ENCODE results near the gene AGER. TPM values are rescaled to one million over a fixed set of nuclear protein-coding genes. Genes with fewer than 3 reads are reported as not detected.
A peak's percentile ranks its signal among the peaks of the same experiment; 100 is the strongest.
"Not testable (repeated sequence)": the region's sequence is repeated elsewhere in the genome, so short reads cannot be mapped to it uniquely, and the experiment has no call there.

The AGER gene
- polyA plus RNA-seq, 1 donor from 2014 or later, result 7.2 TPM

DNA sequence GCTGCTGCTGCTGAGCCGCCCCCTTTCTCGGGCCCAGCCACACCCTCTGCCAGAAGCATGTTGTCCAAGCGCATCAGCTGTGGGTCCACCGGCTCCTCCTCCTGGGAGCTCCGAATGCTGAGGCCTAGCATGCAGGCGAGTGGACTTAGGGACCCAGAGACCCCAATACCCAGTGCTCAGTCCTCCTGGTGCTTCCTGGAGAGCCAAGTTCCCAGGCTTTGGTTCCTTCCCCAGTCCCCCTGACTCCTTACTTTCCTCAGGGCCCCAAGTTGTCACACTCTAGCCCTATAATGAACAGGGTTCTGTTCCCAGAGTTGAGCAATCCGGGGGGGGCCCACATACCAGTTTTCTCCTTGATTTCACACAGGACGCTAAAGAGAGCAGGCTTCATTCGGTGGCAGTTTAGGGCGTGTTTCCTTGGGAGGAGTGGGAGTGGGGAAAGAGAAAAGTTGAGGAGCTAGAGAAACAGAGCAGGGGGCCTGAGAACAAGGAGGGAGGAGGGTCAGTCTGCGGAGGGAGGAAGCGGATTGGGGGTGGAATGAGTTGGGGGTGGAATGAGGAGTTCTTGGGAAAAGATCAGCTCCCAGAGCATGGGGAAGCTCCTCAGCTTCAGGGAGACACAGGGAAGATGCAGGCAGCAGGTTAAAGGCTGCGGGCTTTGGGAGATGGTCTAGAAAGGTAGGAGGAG is 4.5 kb upstream of the AGER start:
- H3K27ac ChIP-seq (ENCODE audit: low read length), result peak overlapping the region; percentile 91
- H3K4me2 ChIP-seq (ENCODE audit: low read length), result peak overlapping the region; percentile 89
- H3K79me2 ChIP-seq (replicated peaks; ENCODE audit: insufficient read depth, low read length), result peaks cover 17% of the 10 kb centered on the region
- H3F3A ChIP-seq (ENCODE audit: insufficient read depth, low read length, poor library complexity, severe bottlenecking), result no peaks in the 10 kb centered on the region
- H3K4me3 ChIP-seq (ENCODE audit: low read length), result peak overlapping the region; percentile 75
- no peaks in the 10 kb centered on the region for H3K27me3 ChIP-seq (ENCODE audit: insufficient read depth, low read depth, low read length)
- no peaks in the 10 kb centered on the region for H4K20me1 ChIP-seq (ENCODE audit: insufficient read depth)
- no peaks in the 10 kb centered on the region for H3K9me2 ChIP-seq (ENCODE audit: insufficient read depth, low read length)
- H3K9ac ChIP-seq (ENCODE audit: low read length), result peak overlapping the region; percentile 94
- H3K36me3 ChIP-seq (ENCODE audit: insufficient read depth, low read length), result no peaks in the 10 kb centered on the region
- no peak overlapping the region for H2AFZ ChIP-seq (ENCODE audit: low read depth, low read length)
- no peak for TF ChIP-seq MXI1 (conservative IDR thresholded peaks at IDR 0.05; ENCODE audit: poor library complexity, severe bottlenecking)
- TF ChIP-seq POLR2AphosphoS5 (IDR thresholded peaks at IDR 0.05), result no peak
- TF ChIP-seq EZH2 (IDR thresholded peaks at IDR 0.05; ENCODE audit: borderline replicate concordance, insufficient read depth, low read length, poor library complexity, severe bottlenecking), result no peak
- TF ChIP-seq SMC3 (conservative IDR thresholded peaks at IDR 0.05; ENCODE audit: poor library complexity), result no peak
- TF ChIP-seq, protein P1, sequence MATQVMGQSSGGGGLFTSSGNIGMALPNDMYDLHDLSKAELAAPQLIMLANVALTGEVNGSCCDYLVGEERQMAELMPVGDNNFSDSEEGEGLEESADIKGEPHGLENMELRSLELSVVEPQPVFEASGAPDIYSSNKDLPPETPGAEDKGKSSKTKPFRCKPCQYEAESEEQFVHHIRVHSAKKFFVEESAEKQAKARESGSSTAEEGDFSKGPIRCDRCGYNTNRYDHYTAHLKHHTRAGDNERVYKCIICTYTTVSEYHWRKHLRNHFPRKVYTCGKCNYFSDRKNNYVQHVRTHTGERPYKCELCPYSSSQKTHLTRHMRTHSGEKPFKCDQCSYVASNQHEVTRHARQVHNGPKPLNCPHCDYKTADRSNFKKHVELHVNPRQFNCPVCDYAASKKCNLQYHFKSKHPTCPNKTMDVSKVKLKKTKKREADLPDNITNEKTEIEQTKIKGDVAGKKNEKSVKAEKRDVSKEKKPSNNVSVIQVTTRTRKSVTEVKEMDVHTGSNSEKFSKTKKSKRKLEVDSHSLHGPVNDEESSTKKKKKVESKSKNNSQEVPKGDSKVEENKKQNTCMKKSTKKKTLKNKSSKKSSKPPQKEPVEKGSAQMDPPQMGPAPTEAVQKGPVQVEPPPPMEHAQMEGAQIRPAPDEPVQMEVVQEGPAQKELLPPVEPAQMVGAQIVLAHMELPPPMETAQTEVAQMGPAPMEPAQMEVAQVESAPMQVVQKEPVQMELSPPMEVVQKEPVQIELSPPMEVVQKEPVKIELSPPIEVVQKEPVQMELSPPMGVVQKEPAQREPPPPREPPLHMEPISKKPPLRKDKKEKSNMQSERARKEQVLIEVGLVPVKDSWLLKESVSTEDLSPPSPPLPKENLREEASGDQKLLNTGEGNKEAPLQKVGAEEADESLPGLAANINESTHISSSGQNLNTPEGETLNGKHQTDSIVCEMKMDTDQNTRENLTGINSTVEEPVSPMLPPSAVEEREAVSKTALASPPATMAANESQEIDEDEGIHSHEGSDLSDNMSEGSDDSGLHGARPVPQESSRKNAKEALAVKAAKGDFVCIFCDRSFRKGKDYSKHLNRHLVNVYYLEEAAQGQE (IDR thresholded peaks at IDR 0.05; ENCODE audit: borderline replicate concordance), result no peak
- TF ChIP-seq TAF1 (IDR thresholded peaks at IDR 0.05; ENCODE audit: low read depth), result no peak
- no peak for TF ChIP-seq RAD21 (conservative IDR thresholded peaks at IDR 0.05)
- no peak for TF ChIP-seq EP300 (conservative IDR thresholded peaks at IDR 0.05; ENCODE audit: poor library complexity, severe bottlenecking)
- TF ChIP-seq, protein P2, sequence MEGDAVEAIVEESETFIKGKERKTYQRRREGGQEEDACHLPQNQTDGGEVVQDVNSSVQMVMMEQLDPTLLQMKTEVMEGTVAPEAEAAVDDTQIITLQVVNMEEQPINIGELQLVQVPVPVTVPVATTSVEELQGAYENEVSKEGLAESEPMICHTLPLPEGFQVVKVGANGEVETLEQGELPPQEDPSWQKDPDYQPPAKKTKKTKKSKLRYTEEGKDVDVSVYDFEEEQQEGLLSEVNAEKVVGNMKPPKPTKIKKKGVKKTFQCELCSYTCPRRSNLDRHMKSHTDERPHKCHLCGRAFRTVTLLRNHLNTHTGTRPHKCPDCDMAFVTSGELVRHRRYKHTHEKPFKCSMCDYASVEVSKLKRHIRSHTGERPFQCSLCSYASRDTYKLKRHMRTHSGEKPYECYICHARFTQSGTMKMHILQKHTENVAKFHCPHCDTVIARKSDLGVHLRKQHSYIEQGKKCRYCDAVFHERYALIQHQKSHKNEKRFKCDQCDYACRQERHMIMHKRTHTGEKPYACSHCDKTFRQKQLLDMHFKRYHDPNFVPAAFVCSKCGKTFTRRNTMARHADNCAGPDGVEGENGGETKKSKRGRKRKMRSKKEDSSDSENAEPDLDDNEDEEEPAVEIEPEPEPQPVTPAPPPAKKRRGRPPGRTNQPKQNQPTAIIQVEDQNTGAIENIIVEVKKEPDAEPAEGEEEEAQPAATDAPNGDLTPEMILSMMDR (IDR thresholded peaks at IDR 0.05; ENCODE audit: poor library complexity, severe bottlenecking), result no peak
- H3K9me3 ChIP-seq (ENCODE audit: low read length), result no peaks in the 10 kb centered on the region

DNA sequence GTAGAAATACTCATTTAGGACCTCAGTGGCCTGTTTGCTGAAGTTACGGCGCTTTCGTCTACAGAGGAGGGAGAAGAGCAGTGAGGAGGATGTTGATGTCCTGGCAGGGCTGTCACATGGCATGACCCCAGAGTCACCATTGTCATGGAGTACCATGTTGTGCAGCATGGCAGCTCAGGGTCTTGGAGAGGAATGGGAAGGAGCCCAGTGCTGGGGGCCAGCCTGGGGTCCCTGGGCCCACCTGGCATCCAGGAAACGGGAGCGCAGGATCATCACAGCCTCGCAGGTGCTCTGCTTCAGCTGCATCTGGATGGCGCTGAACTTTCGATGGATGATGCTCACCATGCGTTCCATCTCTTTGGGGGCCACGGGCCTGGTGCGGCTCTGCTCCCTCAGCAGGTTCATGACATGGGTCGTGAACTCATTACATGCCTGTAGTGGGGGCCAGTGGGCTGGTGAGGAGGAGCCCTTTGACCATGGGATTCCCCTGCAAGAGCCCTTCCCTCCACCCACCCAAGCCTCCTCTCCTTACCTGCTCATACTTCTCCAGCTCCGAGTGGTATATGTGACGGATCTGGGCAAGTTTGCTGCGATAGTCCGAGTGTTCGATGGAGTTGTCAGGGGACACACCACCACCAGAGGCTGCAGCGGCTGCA is 3.8 kb upstream of the AGER start:
- not testable (repeated sequence) for H3K9me2 ChIP-seq (ENCODE audit: insufficient read depth, low read length); H3K9ac ChIP-seq (ENCODE audit: low read length); H3K36me3 ChIP-seq (ENCODE audit: insufficient read depth, low read length); H4K20me1 ChIP-seq (ENCODE audit: insufficient read depth); H3F3A ChIP-seq (ENCODE audit: insufficient read depth, low read length, poor library complexity, severe bottlenecking); H2AFZ ChIP-seq (ENCODE audit: low read depth, low read length); H3K27ac ChIP-seq (ENCODE audit: low read length); H3K9me3 ChIP-seq (ENCODE audit: low read length); H3K27me3 ChIP-seq (ENCODE audit: insufficient read depth, low read depth, low read length); H3K4me2 ChIP-seq (ENCODE audit: low read length)
- Histone ChIP-seq H3K79me2 (replicated peaks; ENCODE audit: insufficient read depth, low read length) (peaks cover 17% of the 10 kb centered on the region), H3K4me3 (ENCODE audit: low read length) (peak overlapping the region; percentile 75)

All from neural cell (in vitro differentiated cells).